ENCODE data around the gene MAD1L1. TPM values are rescaled to one million over a fixed set of nuclear protein-coding genes. Genes with fewer than 3 reads are reported as not detected.

Gene MAD1L1
- total RNA-seq, 1 donor from 2014 or later: 59.6 TPM

- no peak for DNase-seq (ENCODE audit: low spot score in 2 of 2)
- Histone ChIP-seq H3K27me3 (no peaks in the 10 kb centered on the region), H3K9me3 (no peaks in the 10 kb centered on the region), H3K27ac (no peak overlapping the region), H3K4me3 (no peak overlapping the region), H3K4me1 (peaks cover 0 to under 1% of the 10 kb centered on the region in 2 donors), H3K36me3 (peaks cover 0 to 9% of the 10 kb centered on the region in 2 donors)
- TF ChIP-seq CTCF (IDR thresholded peaks at IDR 0.05): no peak
- intact Hi-C loops (cut with DNase I): no loop called here
Observed at GRCh38 chr7:2151801-2152612, 80.7 kb downstream of the MAD1L1 start.

DNA sequence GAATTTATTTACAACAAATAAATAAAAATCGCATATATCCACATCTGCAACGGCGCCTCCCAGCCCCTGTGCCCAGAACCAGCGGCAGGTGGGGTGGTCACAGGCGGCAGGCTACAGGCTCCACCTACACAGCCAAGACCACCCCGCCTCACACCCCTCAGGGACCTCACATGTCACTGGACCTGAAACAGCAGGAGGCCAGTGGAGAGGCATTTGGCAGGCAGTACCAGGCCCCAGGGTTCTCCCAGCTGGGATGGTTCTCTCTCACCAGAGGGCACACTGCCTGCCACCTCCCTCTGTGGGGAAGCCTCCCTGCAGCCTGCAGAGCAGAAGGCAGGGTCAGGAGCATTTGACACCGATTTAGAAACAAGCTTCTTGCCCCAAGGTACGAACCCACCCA is 81.5 kb downstream of the MAD1L1 start:
- DNase-seq (ENCODE audit: low spot score in 2 of 2): no peak
- TF ChIP-seq CTCF (IDR thresholded peaks at IDR 0.05): no peak
- peaks cover 0 to 12% of the 10 kb centered on the region in 2 donors for H3K36me3 ChIP-seq
- H3K4me3 ChIP-seq: no peak overlapping the region
- H3K27me3 ChIP-seq: no peaks in the 10 kb centered on the region
- H3K9me3 ChIP-seq: no peaks in the 10 kb centered on the region
- H3K4me1 ChIP-seq: no peaks in the 10 kb centered on the region
- no peak overlapping the region for H3K27ac ChIP-seq
- intact Hi-C loops (cut with DNase I): no loop called here

- intact Hi-C loops (cut with DNase I): no loop called here
- DNase-seq (ENCODE audit: low spot score in 2 of 2): no peak
- Histone ChIP-seq H3K27ac (no peak overlapping the region), H3K4me1 (no peaks in the 10 kb centered on the region), H3K27me3 (no peaks in the 10 kb centered on the region), H3K4me3 (no peak overlapping the region), H3K9me3 (no peaks in the 10 kb centered on the region), H3K36me3 (peaks cover 3 to 21% of the 10 kb centered on the region in 2 donors)
- TF ChIP-seq CTCF (IDR thresholded peaks at IDR 0.05): no peak
Observed at GRCh38 chr7:2150445-2150815, 82.3 kb downstream of the MAD1L1 start.

GRCh38 chr7:2149672-2150444 is 82.9 kb downstream of the MAD1L1 start:
- intact Hi-C loops (cut with DNase I): no loop called here
- Histone ChIP-seq H3K36me3 (peaks cover 9 to 26% of the 10 kb centered on the region in 2 donors), H3K27ac (no peak overlapping the region), H3K27me3 (no peaks in the 10 kb centered on the region), H3K4me1 (no peaks in the 10 kb centered on the region), H3K9me3 (no peaks in the 10 kb centered on the region), H3K4me3 (no peak overlapping the region)
- no peak for TF ChIP-seq CTCF (IDR thresholded peaks at IDR 0.05)
- DNase-seq (ENCODE audit: low spot score in 2 of 2): no peak

GRCh38 chr7:2148814-2149213 is 83.9 kb downstream of the MAD1L1 start:
- no peaks in the 10 kb centered on the region for H3K4me1 ChIP-seq
- no peaks in the 10 kb centered on the region for H3K9me3 ChIP-seq
- no peaks in the 10 kb centered on the region for H3K27me3 ChIP-seq
- no peak for TF ChIP-seq CTCF (IDR thresholded peaks at IDR 0.05)
- H3K27ac ChIP-seq: no peak overlapping the region
- intact Hi-C loops (cut with DNase I): no loop called here
- no peak for DNase-seq (ENCODE audit: low spot score in 2 of 2)
- no peak overlapping the region for H3K4me3 ChIP-seq
- peaks cover 10 to 31% of the 10 kb centered on the region in 2 donors for H3K36me3 ChIP-seq

All from ascending aorta (tissue), 2 donors.